Measurements from ENCODE around the gene BTBD9. TPM values are rescaled to one million over a fixed set of nuclear protein-coding genes. Genes with fewer than 3 reads are reported as not detected.

Gene BTBD9
- polyA plus RNA-seq, 2 of the 4 experiments (the other 2 are of a cell fraction), result 2.3 to 4.6 TPM

GRCh38 chr6:38323216-38323615 lies 316.5 kb downstream of the BTBD9 start:
- no peak for ATAC-seq
- Histone ChIP-seq H3K9me3 (no peaks in the 10 kb centered on the region), H3K4me3 (no peak overlapping the region), H3K27ac (no peak overlapping the region), H3K4me1 (no peaks in the 10 kb centered on the region), H3K4me2 (no peak overlapping the region)
- CTCF ChIA-PET, result no interaction called here
- DNase-seq (ENCODE audit: low read depth in 1 of 2, low spot score in 1 of 2), result no peak
- WGBS (ENCODE audit: missing lambda C conversion rate), result 88% methylated on average over 1 of the region's 1 CpG
- POLR2A ChIA-PET, result no interaction called here
- FAIRE-seq, result no peak
- TF ChIP-seq HOXB13 (CRISPR knock-in tag; IDR thresholded peaks at IDR 0.05; ENCODE audit: low read depth) (no peak), JUNB (IDR thresholded peaks at IDR 0.05) (no peak), ZNF302 (CRISPR knock-in tag; IDR thresholded peaks at IDR 0.05) (no peak), KDM5A (IDR thresholded peaks at IDR 0.05) (no peak), ZSCAN20 (CRISPR knock-in tag; IDR thresholded peaks at IDR 0.05) (no peak), TFCP2L1 (CRISPR knock-in tag; IDR thresholded peaks at IDR 0.05) (no peak), BHLHE40 (IDR thresholded peaks at IDR 0.05; ENCODE audit: low read depth, low read length) (no peak), HES2 (IDR thresholded peaks at IDR 0.05) (no peak), FOXS1 (CRISPR knock-in tag; IDR thresholded peaks at IDR 0.05) (no peak), CEBPB (IDR thresholded peaks at IDR 0.05) (no peak), HOXA7 (CRISPR knock-in tag; IDR thresholded peaks at IDR 0.05) (no peak), RFX5 (IDR thresholded peaks at IDR 0.05) (no peak)

GRCh38 chr6:38322138-38322537 lies 317.6 kb downstream of the BTBD9 start:
- Histone ChIP-seq H3K4me3 (no peak overlapping the region), H3K9me3 (no peaks in the 10 kb centered on the region), H3K4me1 (no peaks in the 10 kb centered on the region), H3K4me2 (no peak overlapping the region), H3K27ac (no peak overlapping the region)
- CTCF ChIA-PET, result no interaction called here
- FAIRE-seq (no peak), DNase-seq (ENCODE audit: low read depth in 1 of 2, low spot score in 1 of 2) (no peak), ATAC-seq (no peak)
- TF ChIP-seq CHD2 (IDR thresholded peaks at IDR 0.05; ENCODE audit: low read length, partially characterized antibody), result no peak
- TF ChIP-seq MAFK (IDR thresholded peaks at IDR 0.05; ENCODE audit: partially characterized antibody), result no peak
- TF ChIP-seq, protein P1, sequence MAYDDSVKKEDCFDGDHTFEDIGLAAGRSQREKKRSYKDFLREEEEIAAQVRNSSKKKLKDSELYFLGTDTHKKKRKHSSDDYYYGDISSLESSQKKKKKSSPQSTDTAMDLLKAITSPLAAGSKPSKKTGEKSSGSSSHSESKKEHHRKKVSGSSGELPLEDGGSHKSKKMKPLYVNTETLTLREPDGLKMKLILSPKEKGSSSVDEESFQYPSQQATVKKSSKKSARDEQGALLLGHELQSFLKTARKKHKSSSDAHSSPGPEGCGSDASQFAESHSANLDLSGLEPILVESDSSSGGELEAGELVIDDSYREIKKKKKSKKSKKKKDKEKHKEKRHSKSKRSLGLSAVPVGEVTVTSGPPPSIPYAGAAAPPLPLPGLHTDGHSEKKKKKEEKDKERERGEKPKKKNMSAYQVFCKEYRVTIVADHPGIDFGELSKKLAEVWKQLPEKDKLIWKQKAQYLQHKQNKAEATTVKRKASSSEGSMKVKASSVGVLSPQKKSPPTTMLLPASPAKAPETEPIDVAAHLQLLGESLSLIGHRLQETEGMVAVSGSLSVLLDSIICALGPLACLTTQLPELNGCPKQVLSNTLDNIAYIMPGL (CRISPR knock-in tag; IDR thresholded peaks at IDR 0.05; ENCODE audit: borderline replicate concordance), result no peak
- POLR2A ChIA-PET, result no interaction called here
- WGBS (ENCODE audit: missing lambda C conversion rate), result 83% methylated on average over 2 of the region's 2 CpGs

GRCh38 chr6:38320843-38321242 lies 318.9 kb downstream of the BTBD9 start:
- H3K4me3 ChIP-seq, result no peak overlapping the region
- H3K4me2 ChIP-seq, result no peak overlapping the region
- H3K9me3 ChIP-seq, result no peaks in the 10 kb centered on the region
- WGBS (ENCODE audit: missing lambda C conversion rate), result 58% methylated on average over 6 of the region's 6 CpGs
- no peaks in the 10 kb centered on the region for H3K4me1 ChIP-seq
- no peak overlapping the region for H3K27ac ChIP-seq
- no peak for FAIRE-seq
- ATAC-seq, result no peak
- POLR2A ChIA-PET, result no interaction called here
- TF ChIP-seq CBX2 (IDR thresholded peaks at IDR 0.05; ENCODE audit: borderline replicate concordance, low read depth) (no peak), PHF8 (IDR thresholded peaks at IDR 0.05; ENCODE audit: borderline replicate concordance, low read depth) (no peak), NFE2L2 (conservative IDR thresholded peaks at IDR 0.05; ENCODE audit: low read length) (no peak), POLR2A (IDR thresholded peaks at IDR 0.05; ENCODE audit: low read length) (no peak), CHD4 (IDR thresholded peaks at IDR 0.05; ENCODE audit: borderline replicate concordance) (no peak), ZNF302 (CRISPR knock-in tag; IDR thresholded peaks at IDR 0.05) (no peak), JUN (IDR thresholded peaks at IDR 0.05) (no peak), GATA3 (IDR thresholded peaks at IDR 0.05; ENCODE audit: borderline replicate concordance) (no peak), MAFK (IDR thresholded peaks at IDR 0.05; ENCODE audit: partially characterized antibody) (no peak), BHLHE40 (IDR thresholded peaks at IDR 0.05; ENCODE audit: low read depth, low read length) (no peak), RCOR1 (IDR thresholded peaks at IDR 0.05; ENCODE audit: low read depth, low read length) (no peak), KDM5A (IDR thresholded peaks at IDR 0.05) (no peak), KDM1A (IDR thresholded peaks at IDR 0.05; ENCODE audit: low read depth) (no peak)
- TF ChIP-seq, protein P2, sequence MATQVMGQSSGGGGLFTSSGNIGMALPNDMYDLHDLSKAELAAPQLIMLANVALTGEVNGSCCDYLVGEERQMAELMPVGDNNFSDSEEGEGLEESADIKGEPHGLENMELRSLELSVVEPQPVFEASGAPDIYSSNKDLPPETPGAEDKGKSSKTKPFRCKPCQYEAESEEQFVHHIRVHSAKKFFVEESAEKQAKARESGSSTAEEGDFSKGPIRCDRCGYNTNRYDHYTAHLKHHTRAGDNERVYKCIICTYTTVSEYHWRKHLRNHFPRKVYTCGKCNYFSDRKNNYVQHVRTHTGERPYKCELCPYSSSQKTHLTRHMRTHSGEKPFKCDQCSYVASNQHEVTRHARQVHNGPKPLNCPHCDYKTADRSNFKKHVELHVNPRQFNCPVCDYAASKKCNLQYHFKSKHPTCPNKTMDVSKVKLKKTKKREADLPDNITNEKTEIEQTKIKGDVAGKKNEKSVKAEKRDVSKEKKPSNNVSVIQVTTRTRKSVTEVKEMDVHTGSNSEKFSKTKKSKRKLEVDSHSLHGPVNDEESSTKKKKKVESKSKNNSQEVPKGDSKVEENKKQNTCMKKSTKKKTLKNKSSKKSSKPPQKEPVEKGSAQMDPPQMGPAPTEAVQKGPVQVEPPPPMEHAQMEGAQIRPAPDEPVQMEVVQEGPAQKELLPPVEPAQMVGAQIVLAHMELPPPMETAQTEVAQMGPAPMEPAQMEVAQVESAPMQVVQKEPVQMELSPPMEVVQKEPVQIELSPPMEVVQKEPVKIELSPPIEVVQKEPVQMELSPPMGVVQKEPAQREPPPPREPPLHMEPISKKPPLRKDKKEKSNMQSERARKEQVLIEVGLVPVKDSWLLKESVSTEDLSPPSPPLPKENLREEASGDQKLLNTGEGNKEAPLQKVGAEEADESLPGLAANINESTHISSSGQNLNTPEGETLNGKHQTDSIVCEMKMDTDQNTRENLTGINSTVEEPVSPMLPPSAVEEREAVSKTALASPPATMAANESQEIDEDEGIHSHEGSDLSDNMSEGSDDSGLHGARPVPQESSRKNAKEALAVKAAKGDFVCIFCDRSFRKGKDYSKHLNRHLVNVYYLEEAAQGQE (IDR thresholded peaks at IDR 0.05), result no peak
- TF ChIP-seq, protein P3, sequence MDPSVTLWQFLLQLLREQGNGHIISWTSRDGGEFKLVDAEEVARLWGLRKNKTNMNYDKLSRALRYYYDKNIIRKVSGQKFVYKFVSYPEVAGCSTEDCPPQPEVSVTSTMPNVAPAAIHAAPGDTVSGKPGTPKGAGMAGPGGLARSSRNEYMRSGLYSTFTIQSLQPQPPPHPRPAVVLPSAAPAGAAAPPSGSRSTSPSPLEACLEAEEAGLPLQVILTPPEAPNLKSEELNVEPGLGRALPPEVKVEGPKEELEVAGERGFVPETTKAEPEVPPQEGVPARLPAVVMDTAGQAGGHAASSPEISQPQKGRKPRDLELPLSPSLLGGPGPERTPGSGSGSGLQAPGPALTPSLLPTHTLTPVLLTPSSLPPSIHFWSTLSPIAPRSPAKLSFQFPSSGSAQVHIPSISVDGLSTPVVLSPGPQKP (IDR thresholded peaks at IDR 0.05; ENCODE audit: low read depth, low read length), result no peak
- TF ChIP-seq, protein P4, sequence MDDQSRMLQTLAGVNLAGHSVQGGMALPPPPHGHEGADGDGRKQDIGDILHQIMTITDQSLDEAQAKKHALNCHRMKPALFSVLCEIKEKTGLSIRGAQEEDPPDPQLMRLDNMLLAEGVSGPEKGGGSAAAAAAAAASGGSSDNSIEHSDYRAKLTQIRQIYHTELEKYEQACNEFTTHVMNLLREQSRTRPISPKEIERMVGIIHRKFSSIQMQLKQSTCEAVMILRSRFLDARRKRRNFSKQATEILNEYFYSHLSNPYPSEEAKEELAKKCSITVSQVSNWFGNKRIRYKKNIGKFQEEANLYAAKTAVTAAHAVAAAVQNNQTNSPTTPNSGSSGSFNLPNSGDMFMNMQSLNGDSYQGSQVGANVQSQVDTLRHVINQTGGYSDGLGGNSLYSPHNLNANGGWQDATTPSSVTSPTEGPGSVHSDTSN (IDR thresholded peaks at IDR 0.05), result no peak
- no peak for DNase-seq (ENCODE audit: low read depth in 1 of 2, low spot score in 1 of 2)
- CTCF ChIA-PET, result no interaction called here

Data from A549 (cell line).